ENCODE measurements around the gene PROX2. TPM values are rescaled to one million over a fixed set of nuclear protein-coding genes. Genes with fewer than 3 reads are reported as not detected.

Gene PROX2
- total RNA-seq, 1 donor from 2014 or later: not detected

GRCh38 chr14:74906925-74907521 lies 31.1 kb upstream of the PROX2 start:
- no peak for DNase-seq (ENCODE audit: low read depth)
- Histone ChIP-seq H3K27me3 (ENCODE audit: control insufficient read depth, insufficient read depth, low read length) (no peaks in the 10 kb centered on the region), H3K4me3 (ENCODE audit: low read depth, low read length) (no peak overlapping the region), H3K36me3 (ENCODE audit: control insufficient read depth, insufficient read depth, low read length) (peaks cover 1% of the 10 kb centered on the region)
- TF ChIP-seq CTCF (IDR thresholded peaks at IDR 0.05; ENCODE audit: insufficient read depth, low read length, poor library complexity, severe bottlenecking): peak; percentile 20

- peaks cover 1% of the 10 kb centered on the region for H3K36me3 ChIP-seq (ENCODE audit: control insufficient read depth, insufficient read depth, low read length)
- no peaks in the 10 kb centered on the region for H3K27me3 ChIP-seq (ENCODE audit: control insufficient read depth, insufficient read depth, low read length)
- no peak overlapping the region for H3K4me3 ChIP-seq (ENCODE audit: low read depth, low read length)
- peak; percentile 92 for TF ChIP-seq CTCF (IDR thresholded peaks at IDR 0.05; ENCODE audit: insufficient read depth, low read length, poor library complexity, severe bottlenecking)
- no peak for DNase-seq (ENCODE audit: low read depth)
Observed at GRCh38 chr14:74905595-74906142, 29.7 kb upstream of the PROX2 start.

- no peak for DNase-seq (ENCODE audit: low read depth)
- no peak for TF ChIP-seq CTCF (IDR thresholded peaks at IDR 0.05; ENCODE audit: insufficient read depth, low read length, poor library complexity, severe bottlenecking)
- no peak overlapping the region for H3K4me3 ChIP-seq (ENCODE audit: low read depth, low read length)
- H3K36me3 ChIP-seq (ENCODE audit: control insufficient read depth, insufficient read depth, low read length): peaks cover 3% of the 10 kb centered on the region
- no peaks in the 10 kb centered on the region for H3K27me3 ChIP-seq (ENCODE audit: control insufficient read depth, insufficient read depth, low read length)
Observed at GRCh38 chr14:74904635-74905503, 28.9 kb upstream of the PROX2 start.

DNA sequence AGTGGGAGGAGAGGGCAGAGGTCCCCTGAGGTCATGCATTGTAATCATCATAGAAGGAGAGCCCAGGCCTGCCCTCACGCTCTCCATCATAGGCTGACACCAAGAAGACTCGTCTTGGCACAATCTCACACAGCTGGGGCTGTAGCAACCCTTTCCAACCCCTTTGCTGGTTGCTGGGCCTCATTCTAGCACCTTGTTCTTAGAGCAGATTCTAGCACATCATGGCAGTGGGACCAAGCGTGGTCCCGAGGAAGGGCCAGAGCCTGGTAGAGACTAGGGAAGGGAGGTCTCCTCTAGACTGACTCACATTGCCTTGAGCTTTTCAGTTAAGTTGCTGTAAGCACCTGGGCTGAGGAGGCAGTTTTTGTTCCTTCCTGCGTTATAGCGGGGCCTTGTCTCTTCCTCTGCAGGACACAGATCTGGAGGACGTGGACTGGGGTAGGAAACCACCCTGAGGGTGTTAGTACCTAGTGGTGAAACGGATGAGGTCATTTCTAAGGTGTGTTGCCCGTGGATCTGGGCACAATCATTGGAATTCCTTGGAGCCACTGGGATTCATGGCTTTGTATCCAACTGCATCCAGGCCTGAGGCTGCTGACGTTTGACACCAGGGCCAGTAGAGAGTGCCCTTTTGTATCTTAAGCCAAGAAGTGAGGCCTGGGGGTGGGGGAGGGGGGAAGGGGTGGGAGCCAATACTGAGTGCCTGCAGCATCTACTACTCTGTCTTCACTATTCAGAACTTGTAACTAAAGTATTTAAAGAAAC lies 27.2 kb upstream of the PROX2 start:
- no peaks in the 10 kb centered on the region for H3K27me3 ChIP-seq (ENCODE audit: control insufficient read depth, insufficient read depth, low read length)
- DNase-seq (ENCODE audit: low read depth): no peak
- no peak overlapping the region for H3K4me3 ChIP-seq (ENCODE audit: low read depth, low read length)
- H3K36me3 ChIP-seq (ENCODE audit: control insufficient read depth, insufficient read depth, low read length): peaks cover 3% of the 10 kb centered on the region
- TF ChIP-seq CTCF (IDR thresholded peaks at IDR 0.05; ENCODE audit: insufficient read depth, low read length, poor library complexity, severe bottlenecking): no peak

GRCh38 chr14:74898694-74899093 lies 22.7 kb upstream of the PROX2 start:
- DNase-seq (ENCODE audit: low read depth): no peak
- peaks cover 1% of the 10 kb centered on the region for H3K36me3 ChIP-seq (ENCODE audit: control insufficient read depth, insufficient read depth, low read length)
- no peak for TF ChIP-seq CTCF (IDR thresholded peaks at IDR 0.05; ENCODE audit: insufficient read depth, low read length, poor library complexity, severe bottlenecking)
- H3K4me3 ChIP-seq (ENCODE audit: low read depth, low read length): no peak overlapping the region
- no peaks in the 10 kb centered on the region for H3K27me3 ChIP-seq (ENCODE audit: control insufficient read depth, insufficient read depth, low read length)
